ENCODE results near the gene TMEM270.

DNA sequence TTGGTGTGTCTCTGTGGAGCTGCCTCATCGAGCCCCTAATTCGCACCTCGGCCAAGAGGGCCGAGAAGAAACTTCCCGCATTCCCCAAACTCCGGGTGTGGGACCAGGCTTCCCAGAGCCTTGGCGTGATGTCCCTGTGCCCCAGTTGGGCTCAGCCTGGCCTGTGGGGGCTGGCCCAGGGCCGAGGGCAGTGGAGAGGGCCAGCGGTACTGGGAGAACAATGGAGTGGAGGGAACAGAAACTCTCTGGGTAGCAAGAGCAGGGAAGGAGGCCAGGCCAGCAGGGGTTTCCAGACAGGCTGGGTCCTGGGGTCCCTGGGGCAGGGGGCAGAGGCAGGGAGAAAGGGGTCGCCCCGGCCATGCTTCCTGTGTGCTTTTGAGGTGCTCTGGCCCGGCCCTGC, 16.0 kb downstream of the TMEM270 start:
- TF ChIP-seq MYC (IDR thresholded peaks at IDR 0.05; ENCODE audit: low read depth, low read length), result no peak
- TF ChIP-seq, protein P1, sequence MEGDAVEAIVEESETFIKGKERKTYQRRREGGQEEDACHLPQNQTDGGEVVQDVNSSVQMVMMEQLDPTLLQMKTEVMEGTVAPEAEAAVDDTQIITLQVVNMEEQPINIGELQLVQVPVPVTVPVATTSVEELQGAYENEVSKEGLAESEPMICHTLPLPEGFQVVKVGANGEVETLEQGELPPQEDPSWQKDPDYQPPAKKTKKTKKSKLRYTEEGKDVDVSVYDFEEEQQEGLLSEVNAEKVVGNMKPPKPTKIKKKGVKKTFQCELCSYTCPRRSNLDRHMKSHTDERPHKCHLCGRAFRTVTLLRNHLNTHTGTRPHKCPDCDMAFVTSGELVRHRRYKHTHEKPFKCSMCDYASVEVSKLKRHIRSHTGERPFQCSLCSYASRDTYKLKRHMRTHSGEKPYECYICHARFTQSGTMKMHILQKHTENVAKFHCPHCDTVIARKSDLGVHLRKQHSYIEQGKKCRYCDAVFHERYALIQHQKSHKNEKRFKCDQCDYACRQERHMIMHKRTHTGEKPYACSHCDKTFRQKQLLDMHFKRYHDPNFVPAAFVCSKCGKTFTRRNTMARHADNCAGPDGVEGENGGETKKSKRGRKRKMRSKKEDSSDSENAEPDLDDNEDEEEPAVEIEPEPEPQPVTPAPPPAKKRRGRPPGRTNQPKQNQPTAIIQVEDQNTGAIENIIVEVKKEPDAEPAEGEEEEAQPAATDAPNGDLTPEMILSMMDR (IDR thresholded peaks at IDR 0.05; ENCODE audit: low read depth, low read length), result no peak
